HG02970 (cell line): ENCODE results near the gene MOV10L1.

ENCODE experiments used
- ATAC-seq: cut with Tn5 transposase; IDR thresholded peaks from one replicate; pipeline ENCODE4 v1.9.1; 2021; ENCODE audit warnings: mild to moderate bottlenecking, moderate library complexity, moderate number of reproducible peaks; ENCODE audit not compliant: unreplicated experiment, low FRiP score

Gene MOV10L1

DNA sequence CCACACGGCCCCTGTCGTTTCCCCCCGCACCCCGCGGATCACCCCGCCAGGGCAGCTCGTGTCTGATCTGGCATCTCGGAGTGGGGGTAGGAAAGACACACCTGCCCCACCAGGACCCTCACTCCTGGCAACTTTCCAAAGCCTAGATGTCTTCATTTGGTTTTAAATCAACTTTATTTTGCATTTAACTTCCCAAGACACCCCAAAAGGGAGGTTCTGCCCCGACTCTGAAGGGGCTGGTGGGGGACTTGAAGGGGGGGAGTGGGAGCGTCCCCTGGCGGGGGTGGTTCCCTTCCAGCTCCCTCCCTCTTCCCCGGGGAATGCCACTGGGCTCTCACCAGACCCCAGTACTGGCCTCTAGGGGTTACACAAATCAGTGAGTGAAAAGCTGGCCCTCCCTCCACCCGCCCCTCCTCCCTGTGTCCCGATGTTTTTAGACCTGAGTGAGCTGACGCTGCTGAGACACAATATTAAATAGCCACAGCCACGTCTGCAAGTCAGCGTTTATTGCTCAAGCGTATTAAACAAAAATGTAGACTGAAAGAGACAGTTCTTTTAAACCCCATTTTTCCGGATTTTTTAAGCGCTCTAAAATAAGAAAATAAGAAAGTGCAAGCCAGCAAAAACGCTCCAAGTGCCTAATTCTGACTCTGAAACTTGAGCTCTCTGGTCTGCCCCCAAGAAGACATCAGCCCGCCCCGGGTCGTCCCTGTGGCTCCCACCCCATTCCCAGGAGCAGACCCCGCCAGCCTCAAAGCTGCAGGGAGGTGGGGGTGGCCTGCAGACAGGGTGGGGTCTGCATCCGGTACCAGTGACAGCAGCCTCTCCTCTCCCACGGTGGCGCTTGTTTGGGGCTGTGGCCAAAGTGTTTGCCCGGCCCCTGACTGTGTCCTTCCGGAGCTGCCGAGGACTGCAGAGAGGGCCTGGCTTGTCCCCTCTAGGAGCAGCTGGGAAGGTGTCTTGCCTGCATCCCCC, 30.6 kb upstream of the MOV10L1 start:
- no peak for ATAC-seq

DNA sequence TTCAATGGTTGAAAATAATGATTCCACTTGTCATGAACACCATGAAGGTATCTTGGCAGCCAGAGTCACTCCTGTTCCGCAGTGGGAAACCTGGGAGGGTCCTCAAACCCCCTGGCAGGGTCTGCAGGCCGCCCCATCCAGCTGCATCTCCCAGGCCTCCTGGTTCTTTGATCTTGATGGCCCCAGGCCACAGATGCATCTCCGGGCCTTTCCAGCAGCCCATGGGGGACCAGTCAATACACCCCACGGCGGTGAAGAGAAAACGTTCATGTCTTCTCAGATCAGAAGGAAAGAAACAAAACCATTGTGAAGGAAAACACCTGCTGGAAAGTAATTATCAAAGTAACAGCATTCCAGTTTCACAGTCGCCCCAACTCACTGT, 29.9 kb upstream of the MOV10L1 start:
- ATAC-seq: no peak

DNA sequence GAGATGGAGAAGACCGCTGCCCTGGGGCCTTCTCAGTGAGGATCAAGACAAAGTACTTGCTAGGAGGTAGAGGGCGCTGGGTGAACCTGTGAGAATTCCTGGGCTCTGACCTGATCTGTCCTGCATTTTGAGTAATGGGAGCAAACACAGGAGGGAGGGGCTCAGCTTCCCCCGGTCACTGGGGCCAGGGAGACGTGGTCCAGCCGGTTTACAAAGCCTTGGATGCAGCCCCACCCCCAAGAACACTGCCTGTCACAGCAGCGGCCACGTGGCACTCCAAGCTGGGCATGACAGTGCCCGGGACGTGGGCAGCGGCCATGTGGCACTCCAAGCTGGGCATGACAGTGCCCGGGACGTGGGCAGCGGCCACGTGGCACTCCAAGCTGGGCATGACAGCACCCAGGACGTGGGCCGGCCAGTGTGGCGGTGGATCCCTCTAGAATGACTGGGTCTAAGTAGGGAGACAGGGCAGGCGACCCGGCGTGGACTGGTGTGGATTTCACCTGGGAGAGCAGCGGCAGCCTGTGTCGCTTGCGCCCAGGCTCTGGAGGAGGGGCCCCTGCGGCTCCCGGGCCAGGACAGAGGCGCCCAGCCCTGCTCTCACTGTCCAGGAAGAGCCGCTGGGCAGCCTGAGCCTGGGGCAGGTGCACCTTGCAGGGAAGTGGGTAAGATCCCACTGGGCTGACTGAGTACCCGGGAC, 29.2 kb upstream of the MOV10L1 start:
- ATAC-seq: no peak

DNA sequence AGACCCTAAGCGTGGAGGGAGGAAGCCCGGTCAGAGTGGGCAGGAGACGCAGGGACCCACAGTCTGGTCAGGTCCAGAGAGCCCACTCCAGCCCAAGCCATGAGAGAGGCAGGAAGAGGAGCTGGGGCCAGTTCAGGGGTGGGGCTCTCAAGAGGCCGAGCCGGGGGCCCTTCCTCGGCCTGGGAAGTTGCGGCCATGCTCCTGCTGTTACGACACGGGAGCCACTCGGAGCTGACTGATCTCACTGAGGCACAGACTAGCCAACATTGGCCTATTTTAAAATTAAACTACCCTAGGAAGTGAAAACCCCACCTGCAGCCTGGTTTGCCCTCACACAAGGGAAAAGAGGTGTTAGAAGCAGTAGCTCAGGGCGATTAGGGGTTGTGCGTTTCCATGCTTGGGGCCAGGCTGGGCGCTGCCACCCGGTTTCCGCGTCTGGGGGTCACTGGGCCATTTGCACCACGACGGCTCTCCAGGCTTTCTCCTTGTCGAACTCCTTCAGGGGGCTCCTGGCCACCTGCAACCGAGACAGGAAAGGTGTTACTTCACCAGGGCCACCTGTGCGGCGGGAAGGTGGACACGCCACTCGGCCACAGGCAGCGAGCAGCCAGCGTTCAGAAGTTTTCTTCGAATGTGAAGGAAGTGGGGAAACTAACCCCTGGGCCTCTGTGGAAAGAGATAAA, 28.5 kb upstream of the MOV10L1 start:
- ATAC-seq: no peak

DNA sequence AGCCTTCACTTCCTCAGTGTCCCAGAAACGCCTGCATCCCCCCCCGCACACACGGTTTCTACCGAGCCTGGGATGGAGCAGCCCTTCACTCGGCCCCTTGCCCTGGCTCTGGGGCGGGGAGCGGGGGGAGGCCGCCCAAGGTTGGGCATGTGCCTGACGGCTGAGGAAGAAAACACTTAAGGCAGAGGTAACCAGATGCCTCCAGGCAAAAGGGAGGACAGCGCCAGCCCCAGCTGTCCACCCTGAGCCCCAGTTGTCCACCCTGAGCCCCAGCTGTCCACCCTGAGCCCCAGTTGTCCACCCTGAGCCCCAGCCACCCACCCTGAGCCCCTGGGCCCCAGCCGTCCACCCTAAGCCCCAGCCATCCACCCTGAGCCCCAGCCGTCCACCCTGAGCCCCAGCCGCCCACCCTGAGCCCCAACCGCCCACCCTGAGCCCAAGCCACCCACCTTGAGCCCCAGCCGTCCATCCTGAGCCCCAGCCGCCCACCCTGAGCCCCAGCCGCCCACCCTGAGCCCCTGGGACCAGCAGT, 27.9 kb upstream of the MOV10L1 start:
- ATAC-seq: no peak

DNA sequence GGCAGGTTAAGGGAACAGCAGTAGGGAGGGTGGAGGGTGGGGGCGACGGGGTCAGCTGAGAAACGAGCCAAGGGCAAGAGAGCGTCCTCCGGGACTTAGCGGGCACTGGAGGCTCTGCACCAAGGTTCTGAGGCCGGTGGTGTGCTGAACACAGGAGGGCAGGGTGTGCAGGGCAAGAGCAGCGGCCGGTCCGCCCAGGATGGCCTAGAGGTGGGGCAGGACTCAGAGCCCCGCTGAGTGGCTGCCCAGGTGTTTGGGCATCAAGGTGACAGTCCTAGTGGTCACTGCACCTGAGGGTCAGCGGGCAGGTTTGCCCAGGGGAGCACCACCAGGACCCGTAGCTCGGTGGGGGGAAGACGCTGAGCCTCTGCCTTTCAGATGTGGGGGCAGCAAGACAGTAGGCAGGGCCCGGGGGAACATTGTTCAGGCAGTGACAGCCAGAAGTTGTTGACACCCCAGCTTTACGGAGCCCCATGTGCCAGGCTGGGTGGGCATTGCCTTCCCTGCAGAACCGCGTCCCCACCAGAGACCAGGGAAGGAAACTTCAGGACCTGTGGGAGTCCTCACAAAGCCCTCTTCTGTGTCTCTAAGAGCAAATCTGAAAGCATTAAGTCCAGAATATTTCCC, 27.2 kb upstream of the MOV10L1 start:
- ATAC-seq: no peak

DNA sequence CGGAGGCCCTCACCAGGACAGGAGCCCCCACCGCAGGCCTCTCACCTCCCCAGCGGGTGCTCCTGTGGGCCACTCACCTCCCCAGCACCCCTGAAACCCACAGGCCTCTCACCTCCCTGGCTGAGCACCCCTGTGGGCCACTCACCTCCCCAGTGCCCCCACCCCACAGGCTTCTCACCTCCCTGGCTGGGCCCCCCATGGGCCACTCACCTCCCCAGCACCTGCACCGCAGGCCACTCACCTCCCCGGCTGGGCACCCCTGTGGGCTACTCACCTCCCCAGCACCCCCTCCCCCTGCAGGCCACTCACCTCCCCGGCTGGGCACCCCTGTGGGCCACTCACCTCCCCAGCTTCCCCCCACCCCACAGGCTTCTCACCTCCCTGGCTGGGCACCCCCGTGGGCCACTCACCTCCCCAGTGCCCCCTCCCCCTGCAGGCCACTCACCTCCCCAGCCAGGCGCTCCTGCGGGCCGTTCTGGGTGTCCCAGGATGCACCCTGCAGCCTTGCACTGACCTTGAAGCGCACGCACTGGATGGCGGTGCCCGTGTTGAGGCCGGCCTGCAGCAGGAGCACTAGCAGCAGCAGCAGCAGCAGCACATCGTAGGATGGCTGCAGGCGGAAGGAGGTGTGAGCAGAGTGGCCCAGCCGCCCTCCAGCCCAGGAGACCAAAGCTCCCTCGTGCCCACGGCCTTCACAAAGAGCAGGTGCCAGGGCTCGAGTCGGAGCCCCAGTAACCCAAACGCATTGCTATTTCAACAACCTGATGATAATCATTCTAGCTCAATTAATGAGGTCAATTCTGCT, 26.0 kb upstream of the MOV10L1 start:
- ATAC-seq: no peak

DNA sequence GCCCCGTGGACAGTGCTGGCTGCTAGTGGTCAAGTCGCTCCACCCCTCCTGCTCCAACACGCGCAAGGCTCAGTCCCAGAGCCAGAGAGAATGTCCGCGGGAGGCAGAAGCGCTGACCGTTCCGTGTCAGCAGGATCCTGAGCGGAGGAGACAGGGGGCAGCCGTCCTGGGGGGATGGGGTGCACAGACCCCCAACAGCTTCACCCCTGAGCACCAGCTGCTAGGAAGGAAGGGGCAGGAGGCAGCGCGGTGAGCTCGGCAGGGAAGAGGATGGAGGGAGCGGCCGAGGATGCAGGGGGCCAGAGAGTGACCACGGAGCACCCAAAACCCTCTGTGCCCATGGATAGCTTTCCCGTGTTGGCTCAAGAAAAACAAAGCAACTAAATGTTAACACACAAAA, 25.4 kb upstream of the MOV10L1 start:
- no peak for ATAC-seq

DNA sequence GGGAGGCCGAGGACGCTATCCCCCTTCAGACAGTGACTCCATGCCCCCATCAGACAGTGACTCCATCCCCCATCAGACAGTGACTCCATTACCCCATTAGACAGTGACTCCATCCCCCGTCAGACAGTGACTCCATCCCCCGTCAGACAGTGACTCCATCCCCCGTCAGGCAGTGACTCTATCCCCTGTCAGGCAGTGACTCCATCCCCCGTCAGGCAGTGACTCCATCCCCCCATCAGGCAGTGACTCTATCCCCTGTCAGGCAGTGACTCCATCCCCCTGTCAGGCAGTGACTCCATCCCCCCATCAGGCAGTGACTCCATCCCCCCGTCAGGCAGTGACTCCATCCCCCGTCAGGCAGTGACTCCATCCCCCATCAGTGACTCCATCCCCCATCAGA, 22.6 kb upstream of the MOV10L1 start:
- no peak for ATAC-seq

DNA sequence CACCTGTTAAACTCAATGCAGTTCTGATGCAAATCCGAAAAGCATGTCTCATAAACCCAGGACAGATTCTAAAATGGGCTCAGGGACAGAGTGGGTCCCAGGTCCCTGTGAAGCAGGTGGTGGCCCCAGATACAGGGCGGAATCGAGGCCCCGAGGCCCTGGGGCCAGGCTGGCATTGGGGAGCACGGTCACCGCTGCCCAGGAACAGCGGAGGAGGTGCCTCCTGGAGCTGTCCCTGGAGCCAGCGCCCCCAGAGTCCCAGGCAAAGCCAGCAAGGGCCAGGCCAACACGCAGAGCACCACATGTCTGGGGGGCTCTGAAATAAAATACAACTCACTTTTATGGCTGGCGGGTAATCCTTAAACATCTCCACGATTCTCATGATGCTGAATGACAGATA, 21.7 kb upstream of the MOV10L1 start:
- ATAC-seq: no peak

DNA sequence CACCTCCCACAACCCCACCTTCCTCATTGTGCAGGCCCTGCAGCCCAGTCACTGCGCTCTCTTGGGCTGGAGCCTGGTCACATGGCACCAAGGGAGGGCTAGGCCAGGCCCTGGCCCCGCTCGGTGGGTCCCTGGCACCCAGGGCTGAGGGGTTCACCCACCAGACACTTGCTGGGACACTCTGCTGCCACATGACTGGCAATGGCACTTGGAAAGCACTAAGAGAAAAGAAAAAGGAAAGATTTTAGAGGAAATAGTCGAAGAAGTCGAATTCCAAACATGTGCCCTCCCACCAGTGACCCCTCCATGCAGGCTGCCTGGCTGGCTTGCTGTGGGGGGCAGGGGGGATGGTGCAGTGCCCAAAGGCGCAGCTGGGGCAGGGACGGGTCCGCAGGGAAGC, 19.4 kb upstream of the MOV10L1 start:
- no peak for ATAC-seq

DNA sequence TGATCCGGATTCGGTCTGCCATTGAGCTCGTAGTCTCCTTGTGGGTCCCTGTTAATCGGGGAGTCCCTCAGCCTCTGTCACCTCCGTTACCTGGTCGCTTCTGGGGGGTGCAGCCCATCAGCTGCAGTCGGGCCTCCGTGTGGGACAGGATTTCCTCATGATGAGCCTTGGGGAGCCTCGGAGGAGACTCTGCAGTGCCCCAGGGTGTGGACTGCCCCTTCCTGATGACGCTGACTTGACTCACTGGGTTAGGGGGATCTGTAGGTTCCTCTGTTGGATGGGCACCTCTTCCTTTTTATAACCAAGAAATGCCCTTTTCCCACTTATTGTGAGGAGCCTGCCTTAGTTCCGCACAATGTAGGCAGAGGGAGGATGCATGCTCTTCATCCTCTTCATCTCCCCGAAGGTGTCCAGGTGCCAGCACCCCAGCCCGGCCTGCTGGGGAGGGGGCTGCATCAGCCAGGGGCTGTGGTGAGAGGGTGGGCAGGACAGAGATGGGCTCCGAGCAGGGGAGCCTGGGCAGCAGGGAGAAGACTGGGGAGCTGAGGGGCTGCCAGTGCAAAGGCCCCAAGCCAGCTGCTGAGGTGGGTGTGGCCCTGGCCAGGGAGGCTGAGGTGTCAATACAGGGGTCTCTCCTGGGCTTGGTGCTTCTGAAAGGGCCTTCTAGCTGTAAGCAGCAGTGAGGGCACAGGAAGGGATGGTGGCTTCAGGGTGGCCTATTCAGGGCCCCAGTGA, 18.2 kb upstream of the MOV10L1 start:
- no peak for ATAC-seq

DNA sequence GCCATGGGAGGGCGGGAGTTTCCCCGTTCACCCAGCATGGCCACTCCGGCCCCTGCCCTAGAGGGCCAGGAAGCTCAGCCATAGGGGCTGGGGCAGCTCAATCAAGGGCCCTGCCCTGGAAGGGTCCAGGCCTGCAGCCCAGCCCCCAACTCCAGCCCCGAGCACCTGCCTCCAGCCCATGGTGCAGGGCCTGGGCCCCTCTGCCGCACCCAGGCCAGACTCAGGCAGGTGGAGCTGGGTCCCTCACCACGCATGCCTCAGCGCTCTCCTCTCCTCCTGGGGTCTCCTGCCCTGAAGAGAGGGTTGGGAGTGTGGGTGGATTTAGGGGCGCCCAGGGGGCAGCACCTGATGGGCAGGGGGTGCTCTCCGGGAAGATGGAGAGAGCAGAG, 17.6 kb upstream of the MOV10L1 start:
- no peak for ATAC-seq

DNA sequence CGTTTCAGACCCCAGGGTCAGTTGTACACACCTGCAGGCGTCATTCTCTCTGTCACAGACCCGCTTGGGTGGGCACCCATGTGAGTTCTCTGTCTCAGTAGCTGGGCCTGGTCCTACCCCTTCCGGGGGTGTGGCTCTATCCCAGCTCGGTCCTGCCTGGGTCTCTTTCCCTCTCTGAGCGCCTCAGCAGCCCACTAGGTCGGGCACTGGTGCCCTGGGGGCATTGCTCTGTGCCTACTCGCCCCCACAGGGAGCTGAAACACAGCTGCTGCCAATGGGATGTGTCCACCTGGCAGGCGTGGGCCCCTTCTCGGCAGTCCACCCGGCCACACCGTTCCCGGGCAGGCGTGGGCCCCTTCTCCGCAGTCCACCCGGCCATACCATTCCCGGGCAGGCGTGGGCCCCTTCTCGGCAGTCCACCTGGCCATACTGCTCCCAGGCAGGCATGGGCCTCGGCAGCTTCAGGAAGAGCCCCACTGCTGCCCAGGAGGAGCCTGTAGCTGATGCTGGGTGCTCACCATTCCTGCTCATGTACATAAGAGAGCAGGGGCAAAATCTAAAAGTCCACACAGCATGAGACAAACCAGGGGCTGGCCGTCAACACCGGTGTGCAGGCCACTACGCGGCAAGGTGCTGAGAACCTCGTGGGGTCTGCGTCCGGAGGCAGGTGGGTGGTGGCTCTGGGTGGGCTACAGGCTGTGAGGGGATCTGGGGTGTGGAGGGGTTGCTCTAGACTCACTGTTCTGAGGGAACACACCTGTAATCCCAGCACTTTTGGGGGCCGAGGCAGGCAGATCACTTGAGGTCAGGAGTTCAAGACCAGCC, 16.9 kb upstream of the MOV10L1 start:
- ATAC-seq: no peak

DNA sequence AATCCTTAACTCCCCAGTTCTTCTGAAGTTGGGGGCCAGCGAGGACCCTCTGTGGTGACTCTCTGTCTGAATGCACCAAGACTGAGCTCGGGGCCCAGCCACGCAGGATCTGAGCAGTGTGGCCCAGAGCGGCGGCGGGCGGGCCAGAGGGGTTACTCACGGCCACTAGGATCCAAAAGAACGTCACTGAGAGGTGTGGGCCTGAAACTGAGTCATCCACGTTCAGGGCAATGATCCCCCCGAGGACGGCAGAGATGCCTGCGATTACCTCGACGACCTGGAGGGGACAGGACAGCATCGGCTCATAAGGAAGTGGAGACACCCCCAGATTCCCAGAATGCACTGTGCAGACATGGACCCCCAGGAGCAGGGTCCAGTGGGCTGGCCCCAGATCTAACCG, 15.8 kb upstream of the MOV10L1 start:
- no peak for ATAC-seq

DNA sequence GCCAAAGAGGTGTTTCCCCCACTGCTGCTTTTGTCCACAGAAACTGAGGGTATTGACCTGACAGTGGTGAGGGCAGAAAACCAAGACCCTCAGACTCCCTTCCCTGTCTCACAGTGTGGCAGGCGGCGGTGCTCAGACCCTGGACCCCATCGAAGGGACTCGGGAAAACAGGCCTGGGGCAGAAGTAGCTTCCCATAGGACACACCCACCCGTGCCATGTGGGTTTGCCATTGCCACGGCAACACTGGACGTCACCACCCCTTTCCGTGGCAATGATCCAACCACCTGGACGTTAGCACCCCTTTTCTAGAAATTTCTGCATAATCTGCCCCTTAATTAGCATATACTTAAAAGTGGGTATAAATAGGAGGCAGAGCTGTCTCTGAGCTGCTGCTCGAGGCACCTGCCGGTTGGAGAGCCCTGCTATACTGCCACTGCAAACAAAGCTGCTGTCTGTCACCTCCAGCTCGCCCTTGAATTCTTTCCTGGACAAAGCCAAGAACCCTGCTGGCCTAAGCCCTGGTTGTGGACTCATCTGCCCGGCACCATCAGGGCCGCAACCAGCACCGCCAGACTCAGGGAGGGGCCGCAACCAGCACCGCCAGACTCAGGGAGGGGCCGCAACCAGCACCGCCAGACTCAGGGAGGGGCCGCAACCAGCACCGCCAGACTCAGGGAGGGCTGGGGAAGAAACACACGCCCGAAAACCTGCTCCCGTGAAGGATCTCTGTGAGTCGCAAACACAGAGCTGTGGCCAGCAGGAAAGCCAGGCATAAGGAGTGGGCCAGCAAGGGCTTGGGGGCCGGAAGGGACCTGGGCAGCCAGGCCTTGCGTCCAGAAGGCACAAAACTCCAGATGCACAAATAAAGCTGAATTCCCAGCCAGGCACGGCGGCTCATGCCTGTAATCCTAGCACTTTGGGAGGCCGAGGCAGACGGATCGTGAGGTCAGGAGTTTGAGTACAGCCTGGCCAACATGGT, 15.0 kb upstream of the MOV10L1 start:
- ATAC-seq: no peak
